Measurements from ENCODE around the gene E2F6.

E2F6 gene

DNA sequence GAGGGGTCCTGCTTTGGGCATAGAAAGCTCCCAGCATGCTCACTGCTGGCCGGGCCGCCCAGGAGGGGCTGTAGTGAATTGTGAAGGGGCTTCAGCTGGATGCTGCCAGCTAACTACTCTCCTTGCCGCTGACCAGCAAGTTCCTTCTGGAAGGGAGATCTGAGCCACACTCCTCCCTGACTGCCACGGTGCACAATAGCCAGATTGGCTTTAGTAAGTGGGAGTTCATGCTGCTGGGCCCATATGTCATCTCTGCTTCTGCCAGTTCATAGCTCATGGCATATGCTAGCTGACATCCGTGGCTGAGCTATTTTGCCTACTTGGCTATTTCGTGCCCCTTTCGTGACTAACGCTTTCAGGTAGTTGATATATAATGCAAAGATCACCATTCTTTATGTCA lies 69.9 kb downstream of the E2F6 start:
- no peak for DNase-seq

DNA sequence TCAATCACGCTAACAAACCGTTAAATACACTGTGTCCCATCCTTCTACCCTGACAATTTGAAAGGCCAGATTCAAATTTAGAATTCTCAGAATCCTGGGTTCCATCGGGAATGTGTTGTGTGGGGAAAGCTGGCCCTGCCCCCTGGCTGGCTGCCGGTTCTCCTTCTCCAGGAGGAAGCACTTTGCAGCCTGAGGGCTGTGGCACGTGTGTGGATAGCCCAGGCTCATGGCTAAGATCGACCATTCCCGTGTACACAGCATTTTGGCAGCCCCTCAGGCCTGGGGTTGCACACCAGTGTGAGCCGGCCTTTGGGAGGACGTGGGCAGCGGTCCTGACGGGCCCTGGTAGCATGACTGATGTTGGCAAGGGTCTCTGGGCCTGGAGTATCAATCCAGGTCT lies 70.6 kb downstream of the E2F6 start:
- DNase-seq = no peak

Measured in anterior cingulate cortex (tissue), 58 donors.